ENCODE results near the gene RPL5.

RPL5 gene

DNA sequence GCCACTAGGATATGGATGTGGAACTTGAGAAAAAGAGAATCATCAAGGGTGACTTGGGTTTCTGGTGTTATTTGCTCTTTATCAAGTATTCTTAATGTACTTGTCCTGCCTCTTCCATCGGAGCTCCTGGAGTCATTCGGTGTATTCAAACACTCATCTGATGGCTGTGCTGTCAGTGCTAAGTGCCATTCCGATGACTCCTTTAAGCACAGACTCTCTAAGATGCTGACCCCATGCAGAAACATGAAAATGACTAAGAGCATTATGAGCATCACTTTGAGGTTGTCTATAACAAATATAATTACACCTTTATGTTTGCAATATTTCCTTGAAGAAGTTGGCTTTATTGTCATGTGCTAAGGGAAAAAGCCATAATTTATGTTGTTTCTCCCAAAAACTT lies 11.3 kb upstream of the RPL5 start:
- no peak for DNase-seq

DNA sequence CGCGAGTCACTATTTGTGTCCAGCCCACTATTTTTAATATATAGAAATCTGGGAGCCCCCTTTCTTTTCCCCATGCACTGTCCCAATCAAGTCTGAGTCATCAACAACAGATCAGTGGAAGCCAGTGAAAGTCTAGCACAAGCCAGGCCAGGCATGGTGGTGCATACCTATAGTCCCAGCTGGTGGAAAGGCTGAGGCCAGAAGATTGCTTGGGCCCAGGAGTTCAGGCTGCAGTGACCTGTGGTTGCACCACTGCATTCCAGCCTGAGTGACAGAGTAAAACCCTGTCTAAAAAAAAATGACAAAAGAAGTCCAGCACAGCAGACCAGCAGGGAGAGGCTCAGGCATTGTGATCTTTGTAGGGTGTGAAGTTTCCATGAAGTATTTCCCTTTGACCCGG lies 9.0 kb upstream of the RPL5 start:
- no peak for DNase-seq

DNA sequence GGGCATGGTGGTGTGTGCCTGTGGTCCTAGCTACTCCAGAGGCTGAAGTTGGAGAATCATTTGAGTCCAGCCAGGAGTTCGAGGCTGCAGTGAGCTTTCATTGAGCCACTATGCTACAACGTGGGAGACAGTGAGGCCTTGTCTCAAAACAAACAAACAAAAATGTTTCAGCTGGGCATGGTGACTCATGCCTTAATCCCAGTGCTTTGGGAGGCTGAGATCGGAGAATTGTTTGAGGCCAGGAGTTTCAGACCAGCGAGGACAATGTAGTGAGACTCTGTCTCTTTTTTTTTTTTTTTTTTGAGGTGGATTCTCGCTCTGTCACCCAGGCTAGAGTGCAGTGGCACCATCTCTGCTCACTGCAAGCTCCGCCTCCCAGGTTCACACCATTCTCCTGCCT lies 5.0 kb upstream of the RPL5 start:
- DNase-seq, result no peak

GRCh38 chr1:92831368-92831761 lies 475 bp upstream of the RPL5 start:
- DNase-seq, result no peak

GRCh38 chr1:92832537-92833114 lies 786 bp downstream of the RPL5 start:
- no peak for DNase-seq

GRCh38 chr1:92833840-92834239 lies 2.0 kb downstream of the RPL5 start:
- DNase-seq, result no peak

- no peak for DNase-seq
Measured at GRCh38 chr1:92834617-92835016, 2.8 kb downstream of the RPL5 start.

DNA sequence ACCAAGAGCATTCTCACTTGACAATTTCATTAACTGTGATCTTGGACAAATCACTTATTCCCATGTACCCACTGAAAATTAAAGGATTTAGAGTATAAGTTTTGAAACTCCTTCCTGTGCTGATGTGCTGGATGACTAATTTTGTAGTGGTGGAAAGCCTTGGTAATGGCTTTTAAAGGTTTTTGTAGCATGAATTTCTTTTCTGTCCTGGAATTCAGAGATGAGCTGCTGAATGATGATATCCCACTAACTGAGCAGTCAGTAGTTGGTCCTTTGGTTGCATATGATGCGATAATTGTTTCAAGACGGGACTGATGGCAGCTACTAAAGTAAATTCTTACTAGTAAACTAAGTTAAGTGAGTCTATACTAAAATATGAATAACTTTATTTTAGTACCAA lies 5.2 kb downstream of the RPL5 start:
- no peak for DNase-seq

GRCh38 chr1:92838519-92838918 lies 6.7 kb downstream of the RPL5 start:
- DNase-seq, result no peak

GRCh38 chr1:92839442-92839841 lies 7.6 kb downstream of the RPL5 start:
- no peak for DNase-seq

- no peak for DNase-seq
Measured at GRCh38 chr1:92840600-92840999, 8.8 kb downstream of the RPL5 start.

GRCh38 chr1:92842082-92843045 lies 10.5 kb downstream of the RPL5 start:
- no peak for DNase-seq

DNA sequence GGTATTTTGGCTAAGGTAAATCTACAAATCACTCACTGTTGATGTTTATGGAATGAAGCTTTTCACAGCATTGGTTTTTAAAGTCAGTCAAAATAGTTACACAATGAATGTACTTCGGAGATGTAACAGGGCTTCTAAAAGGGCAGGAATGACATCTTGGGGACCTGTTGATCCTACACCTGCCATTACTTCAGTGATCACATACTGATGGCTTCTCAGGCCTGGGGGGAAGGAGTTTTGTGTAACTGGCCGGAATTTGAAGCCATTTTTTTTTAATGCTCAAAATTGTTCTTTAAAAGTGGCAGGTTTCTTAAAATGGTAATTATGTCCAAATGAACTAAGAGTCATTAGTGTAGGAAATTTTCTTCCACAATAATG lies 11.2 kb downstream of the RPL5 start:
- no peak for DNase-seq

- DNase-seq, result no peak
Measured at GRCh38 chr1:92843429-92844352, 11.9 kb downstream of the RPL5 start.

- no peak for DNase-seq
Measured at GRCh38 chr1:92844439-92844838, 12.6 kb downstream of the RPL5 start.

DNA sequence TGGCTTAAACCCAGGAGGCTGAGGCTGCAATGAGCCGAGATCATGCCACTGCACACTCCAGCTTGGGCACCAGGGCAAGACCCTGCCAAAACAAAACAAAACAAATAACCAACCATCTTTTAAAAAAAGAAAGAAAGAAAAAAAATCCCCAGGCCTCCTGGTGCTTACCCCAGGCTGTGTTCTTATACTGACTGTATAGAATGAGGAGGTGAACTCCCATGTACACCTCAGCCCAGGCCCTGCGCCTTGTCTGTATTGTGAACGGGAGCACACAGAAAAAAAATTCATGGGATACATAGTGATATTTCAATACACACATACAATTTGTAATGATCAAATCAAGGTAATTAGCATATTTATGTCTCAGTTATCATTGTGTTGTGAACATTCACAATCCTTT lies 14.1 kb downstream of the RPL5 start:
- DNase-seq, result no peak

DNA sequence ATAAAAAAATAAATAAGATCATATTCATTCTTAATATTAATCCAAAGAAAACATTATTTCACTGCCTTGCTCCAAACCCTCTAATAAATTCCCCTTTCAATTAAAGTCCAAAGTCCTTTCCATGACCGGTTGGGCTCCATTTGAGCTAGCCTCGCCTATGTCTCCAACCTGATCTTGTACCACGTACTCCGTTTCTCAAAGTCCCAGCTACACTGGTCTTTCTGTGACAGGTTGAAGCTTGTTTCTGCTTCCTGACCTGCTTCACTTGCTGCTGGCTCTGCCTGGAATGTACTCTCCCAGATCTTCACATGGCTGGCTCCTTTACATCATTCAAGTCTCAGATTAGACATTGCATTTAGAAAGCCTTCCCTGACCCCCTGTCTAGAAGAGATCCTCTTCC lies 16.4 kb downstream of the RPL5 start:
- DNase-seq, result no peak

DNA sequence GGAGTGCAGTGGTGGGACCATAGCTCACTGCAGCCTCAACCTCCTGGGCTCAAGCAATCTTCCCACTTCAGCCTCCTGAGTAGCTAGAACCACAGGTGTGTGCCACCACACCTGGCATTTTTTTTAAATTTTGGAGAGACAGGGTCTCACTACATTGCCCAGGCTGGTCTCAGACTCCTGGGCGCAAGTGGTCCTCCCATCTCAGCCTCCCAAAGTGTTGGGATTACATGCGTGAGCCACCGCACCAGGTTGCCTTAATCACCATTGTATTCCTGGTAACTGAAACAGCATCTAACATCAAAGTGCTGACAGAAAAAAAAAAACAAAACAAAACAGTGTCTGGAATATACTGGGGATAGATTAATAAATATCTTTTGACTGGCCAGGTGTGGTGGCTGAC lies 18.2 kb downstream of the RPL5 start:
- DNase-seq, result no peak

DNA sequence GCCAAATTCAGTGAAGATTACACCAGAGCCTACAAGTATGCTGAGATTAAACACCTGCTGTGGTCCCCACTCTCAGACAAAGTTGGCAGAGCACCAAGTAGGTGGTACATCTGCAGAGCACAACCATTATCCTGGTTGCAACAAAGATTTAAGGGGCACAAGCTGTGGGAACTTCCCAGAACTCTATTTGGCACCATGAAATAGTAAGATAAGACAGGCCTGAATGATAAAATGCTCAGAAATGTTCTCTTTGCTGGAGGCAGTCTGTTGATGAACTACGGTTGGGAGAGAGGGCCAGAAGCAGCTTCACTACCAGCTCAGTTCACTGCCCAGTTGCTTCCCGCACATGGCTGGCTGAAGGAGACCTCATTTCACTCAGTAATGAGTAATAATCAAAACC lies 19.9 kb downstream of the RPL5 start:
- no peak for DNase-seq

- DNase-seq, result no peak
Measured at GRCh38 chr1:92853299-92853698, 21.5 kb downstream of the RPL5 start.

DNA sequence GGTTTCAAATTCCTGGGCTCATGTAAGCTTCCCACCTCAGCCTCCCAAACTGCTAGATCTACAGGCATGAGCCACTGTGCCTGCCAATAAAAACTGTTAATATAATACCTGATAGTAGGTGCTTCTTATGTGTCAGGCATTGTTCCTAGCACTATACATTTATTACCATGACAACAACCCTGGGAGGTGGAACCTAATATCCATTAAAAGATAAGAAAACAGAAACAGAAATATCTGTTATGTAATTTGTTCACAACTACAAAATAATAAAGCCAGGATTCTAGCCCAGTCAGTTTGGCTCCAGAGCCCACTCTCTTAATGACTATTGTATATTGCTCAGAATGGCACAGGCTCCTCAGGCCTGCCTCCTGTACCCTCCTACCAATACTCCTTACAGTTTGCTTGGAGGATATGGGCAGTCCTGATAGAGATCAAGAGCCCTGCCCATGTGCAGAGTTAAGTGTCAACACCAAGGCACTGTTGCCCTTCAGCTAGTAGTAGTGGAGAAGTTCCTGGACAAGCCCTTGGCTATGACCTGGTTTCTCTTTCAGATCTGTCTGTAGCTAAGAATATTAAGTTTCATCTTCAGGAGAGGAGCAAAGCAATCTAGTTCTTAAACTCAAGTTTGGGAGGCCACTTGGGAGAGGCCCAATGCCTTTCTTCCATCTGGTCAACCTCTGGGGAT lies 22.4 kb downstream of the RPL5 start:
- no peak for DNase-seq

DNA sequence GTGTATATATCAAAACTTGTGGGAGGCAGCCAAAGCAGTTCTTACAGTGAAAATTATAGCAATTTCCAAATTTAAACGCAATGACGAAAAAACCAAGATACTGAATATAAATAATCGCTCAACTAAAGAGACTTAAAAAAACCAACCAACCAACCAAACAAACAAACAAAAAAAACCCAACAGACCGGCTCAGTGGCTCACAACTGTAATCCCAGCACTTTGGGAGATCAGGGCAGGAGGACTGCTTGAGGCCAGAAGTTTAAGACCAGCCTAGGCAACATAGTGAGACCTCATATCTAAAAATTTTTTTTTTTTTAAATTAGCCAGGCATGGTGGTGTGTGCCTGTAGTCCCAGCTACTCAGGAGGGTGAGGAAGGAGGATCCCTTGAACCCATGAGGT lies 23.4 kb downstream of the RPL5 start:
- no peak for DNase-seq

DNA sequence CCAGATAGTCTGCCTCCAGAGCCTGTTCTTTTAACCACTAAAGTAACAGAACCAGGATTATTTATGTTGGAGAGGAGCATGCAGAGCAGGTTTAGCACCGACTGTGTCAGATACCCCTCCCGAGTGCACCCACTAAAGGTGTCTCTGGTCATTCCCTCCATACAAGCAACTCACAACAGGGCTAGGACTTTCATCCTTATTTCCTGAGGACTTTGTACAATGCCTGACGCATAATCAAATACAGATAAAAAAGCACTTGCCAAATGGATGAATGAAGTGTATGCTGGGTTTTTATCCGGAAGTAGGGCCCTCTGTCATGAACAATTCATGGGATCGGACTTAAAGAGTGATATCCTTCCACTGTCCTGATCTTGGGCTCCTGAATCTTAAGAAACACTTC lies 26.0 kb downstream of the RPL5 start:
- no peak for DNase-seq

All from hippocampal formation (tissue), 2 donors.